ENCODE results near the gene CADM3.

- TF ChIP-seq, protein P1, sequence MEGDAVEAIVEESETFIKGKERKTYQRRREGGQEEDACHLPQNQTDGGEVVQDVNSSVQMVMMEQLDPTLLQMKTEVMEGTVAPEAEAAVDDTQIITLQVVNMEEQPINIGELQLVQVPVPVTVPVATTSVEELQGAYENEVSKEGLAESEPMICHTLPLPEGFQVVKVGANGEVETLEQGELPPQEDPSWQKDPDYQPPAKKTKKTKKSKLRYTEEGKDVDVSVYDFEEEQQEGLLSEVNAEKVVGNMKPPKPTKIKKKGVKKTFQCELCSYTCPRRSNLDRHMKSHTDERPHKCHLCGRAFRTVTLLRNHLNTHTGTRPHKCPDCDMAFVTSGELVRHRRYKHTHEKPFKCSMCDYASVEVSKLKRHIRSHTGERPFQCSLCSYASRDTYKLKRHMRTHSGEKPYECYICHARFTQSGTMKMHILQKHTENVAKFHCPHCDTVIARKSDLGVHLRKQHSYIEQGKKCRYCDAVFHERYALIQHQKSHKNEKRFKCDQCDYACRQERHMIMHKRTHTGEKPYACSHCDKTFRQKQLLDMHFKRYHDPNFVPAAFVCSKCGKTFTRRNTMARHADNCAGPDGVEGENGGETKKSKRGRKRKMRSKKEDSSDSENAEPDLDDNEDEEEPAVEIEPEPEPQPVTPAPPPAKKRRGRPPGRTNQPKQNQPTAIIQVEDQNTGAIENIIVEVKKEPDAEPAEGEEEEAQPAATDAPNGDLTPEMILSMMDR (IDR thresholded peaks at IDR 0.05; ENCODE audit: poor library complexity) = no peak
- TF ChIP-seq EZH2 (IDR thresholded peaks at IDR 0.05; ENCODE audit: borderline replicate concordance) = no peak
Measured at GRCh38 chr1:159229896-159230295, 58.5 kb downstream of the CADM3 start.
